Measurements from ENCODE around the gene IL1R1. TPM values are rescaled to one million over a fixed set of nuclear protein-coding genes. Genes with fewer than 3 reads are reported as not detected.

The IL1R1 gene
- total and polyA plus RNA-seq, 2 donors (not counting 1 experiment from before 2014, with no cell fraction given): 110 to 232 TPM

GRCh38 chr2:102190430-102191107 lies 48.0 kb downstream of the IL1R1 start:
- no peak for DNase-seq (ENCODE audit: low read depth in 2 of 2)
- TF ChIP-seq CTCF (conservative IDR thresholded peaks at IDR 0.05 in 1 of 2, IDR thresholded peaks at IDR 0.05 in 1 of 2; ENCODE audit: low read depth in 1 of 2, low read length in 2 of 2): no peak
- no peaks in the 10 kb centered on the region for H3K4me1 ChIP-seq (ENCODE audit: control insufficient read depth, extremely low read depth, insufficient read depth, low read length)
- no peaks in the 10 kb centered on the region for H3K9me3 ChIP-seq (ENCODE audit: control insufficient read depth, insufficient read depth, low read depth, low read length)
- H3K79me2 ChIP-seq (ENCODE audit: control insufficient read depth, insufficient read depth, low read length): no peaks in the 10 kb centered on the region
- H3K27ac ChIP-seq (ENCODE audit: insufficient read depth, low read length): no peak overlapping the region
- no peak overlapping the region for H3K4me2 ChIP-seq (ENCODE audit: extremely low read depth, insufficient read depth, low read length)
- no peaks in the 10 kb centered on the region for H3K36me3 ChIP-seq (ENCODE audit: control insufficient read depth, insufficient read depth, low read length)
- no peaks in the 10 kb centered on the region for H3K27me3 ChIP-seq (ENCODE audit: control insufficient read depth, insufficient read depth, low read length)
- no peak overlapping the region for H2AFZ ChIP-seq (ENCODE audit: low read length)
- H4K20me1 ChIP-seq (ENCODE audit: control insufficient read depth, extremely low read depth, insufficient read depth, low read length): no peaks in the 10 kb centered on the region
- no peak overlapping the region for H3K4me3 ChIP-seq (replicated peaks in 1 of 4; ENCODE audit: control extremely low read depth in 1 of 4, insufficient read depth in 1 of 4, low read depth in 3 of 4, low read length in 4 of 4)
- H3K9ac ChIP-seq (ENCODE audit: insufficient read depth, low read length): no peak overlapping the region

GRCh38 chr2:102191501-102191900 lies 49.0 kb downstream of the IL1R1 start:
- H3K4me2 ChIP-seq (ENCODE audit: extremely low read depth, insufficient read depth, low read length): no peak overlapping the region
- DNase-seq (ENCODE audit: low read depth in 2 of 2): no peak

GRCh38 chr2:102193074-102193473 lies 50.5 kb downstream of the IL1R1 start:
- peak in 1 of 2 donors; percentile 52 for DNase-seq (ENCODE audit: low read depth in 2 of 2)
- Histone ChIP-seq H2AFZ (ENCODE audit: low read length) (no peak overlapping the region), H3K4me3 (replicated peaks in 1 of 4; ENCODE audit: control extremely low read depth in 1 of 4, insufficient read depth in 1 of 4, low read depth in 3 of 4, low read length in 4 of 4) (no peak overlapping the region), H3K27me3 (ENCODE audit: control insufficient read depth, insufficient read depth, low read length) (no peaks in the 10 kb centered on the region), H3K27ac (ENCODE audit: insufficient read depth, low read length) (no peak overlapping the region), H3K79me2 (ENCODE audit: control insufficient read depth, insufficient read depth, low read length) (no peaks in the 10 kb centered on the region), H3K9me3 (ENCODE audit: control insufficient read depth, insufficient read depth, low read depth, low read length) (no peaks in the 10 kb centered on the region), H3K36me3 (ENCODE audit: control insufficient read depth, insufficient read depth, low read length) (no peaks in the 10 kb centered on the region), H3K4me1 (ENCODE audit: control insufficient read depth, extremely low read depth, insufficient read depth, low read length) (no peaks in the 10 kb centered on the region), H3K9ac (ENCODE audit: insufficient read depth, low read length) (no peak overlapping the region), H4K20me1 (ENCODE audit: control insufficient read depth, extremely low read depth, insufficient read depth, low read length) (no peaks in the 10 kb centered on the region), H3K4me2 (ENCODE audit: extremely low read depth, insufficient read depth, low read length) (no peak overlapping the region)
- TF ChIP-seq EZH2 (IDR thresholded peaks at IDR 0.05; ENCODE audit: low read length, missing control alignments): no peak
- no peak for TF ChIP-seq CTCF (conservative IDR thresholded peaks at IDR 0.05 in 1 of 2, IDR thresholded peaks at IDR 0.05 in 1 of 2; ENCODE audit: low read depth in 1 of 2, low read length in 2 of 2)

More at GRCh38 chr2:102191501-102191900, 49.0 kb downstream of the IL1R1 start:
- Histone ChIP-seq H3K4me3 (replicated peaks in 1 of 4; ENCODE audit: control extremely low read depth in 1 of 4, insufficient read depth in 1 of 4, low read depth in 3 of 4, low read length in 4 of 4) (no peak overlapping the region), H3K27me3 (ENCODE audit: control insufficient read depth, insufficient read depth, low read length) (no peaks in the 10 kb centered on the region), H3K27ac (ENCODE audit: insufficient read depth, low read length) (no peak overlapping the region), H4K20me1 (ENCODE audit: control insufficient read depth, extremely low read depth, insufficient read depth, low read length) (no peaks in the 10 kb centered on the region), H3K9me3 (ENCODE audit: control insufficient read depth, insufficient read depth, low read depth, low read length) (no peaks in the 10 kb centered on the region), H3K79me2 (ENCODE audit: control insufficient read depth, insufficient read depth, low read length) (no peaks in the 10 kb centered on the region), H3K4me1 (ENCODE audit: control insufficient read depth, extremely low read depth, insufficient read depth, low read length) (no peaks in the 10 kb centered on the region), H2AFZ (ENCODE audit: low read length) (no peak overlapping the region), H3K9ac (ENCODE audit: insufficient read depth, low read length) (no peak overlapping the region), H3K36me3 (ENCODE audit: control insufficient read depth, insufficient read depth, low read length) (no peaks in the 10 kb centered on the region)
- TF ChIP-seq EZH2 (IDR thresholded peaks at IDR 0.05; ENCODE audit: low read length, missing control alignments): no peak

Data from fibroblast of lung (primary cell).